IPS-15b (cell line): ENCODE data around the gene B3GNT8.
A peak's percentile ranks its signal among the peaks of the same experiment; 100 is the strongest.

Experiments used
- H3K27me3 ChIP-seq: one replicate; pipeline ENCODE4 v1.6.1; 2013; ENCODE audit warnings: low read length; ENCODE audit not compliant: control insufficient read depth, insufficient read depth
- H3K36me3 ChIP-seq: one replicate; pipeline ENCODE4 v1.6.1; 2013; ENCODE audit warnings: low read length; ENCODE audit not compliant: control insufficient read depth, insufficient read depth
- H3K4me1 ChIP-seq: one replicate; pipeline ENCODE4 v1.6.1; 2013; ENCODE audit warnings: mild to moderate bottlenecking, low read length; ENCODE audit not compliant: control insufficient read depth, insufficient read depth
- H3K4me3 ChIP-seq: one replicate; pipeline ENCODE4 v1.5.1; 2013; ENCODE audit warnings: low read depth, low read length
- H3K9ac ChIP-seq: one replicate; pipeline ENCODE4 v1.6.1; 2013; ENCODE audit warnings: low read depth, mild to moderate bottlenecking, low read length
- H3K9me3 ChIP-seq: one replicate; pipeline ENCODE4 v1.6.1; 2013; ENCODE audit warnings: mild to moderate bottlenecking, low read length; ENCODE audit not compliant: control insufficient read depth, insufficient read depth

B3GNT8 gene

GRCh38 chr19:41434450-41434849, 7.3 kb upstream of the B3GNT8 start:
- peaks cover 19% of the 10 kb centered on the region for H3K36me3 ChIP-seq
- no peaks in the 10 kb centered on the region for H3K27me3 ChIP-seq
- no peaks in the 10 kb centered on the region for H3K4me1 ChIP-seq
- H3K9ac ChIP-seq: no peak overlapping the region
- no peaks in the 10 kb centered on the region for H3K9me3 ChIP-seq
- no peak overlapping the region for H3K4me3 ChIP-seq

- Histone ChIP-seq H3K9ac (no peak overlapping the region), H3K9me3 (no peaks in the 10 kb centered on the region), H3K4me3 (no peak overlapping the region), H3K4me1 (no peaks in the 10 kb centered on the region), H3K36me3 (peaks cover 19% of the 10 kb centered on the region), H3K27me3 (no peaks in the 10 kb centered on the region)
Measured at GRCh38 chr19:41433171-41433570, 6.0 kb upstream of the B3GNT8 start.

- H3K9ac ChIP-seq: no peak overlapping the region
- H3K9me3 ChIP-seq: no peaks in the 10 kb centered on the region
Measured at GRCh38 chr19:41431426-41432386, 4.5 kb upstream of the B3GNT8 start.

GRCh38 chr19:41430922-41431321, 3.7 kb upstream of the B3GNT8 start:
- Histone ChIP-seq H3K9ac (no peak overlapping the region), H3K4me3 (no peak overlapping the region), H3K36me3 (peaks cover 22% of the 10 kb centered on the region), H3K4me1 (peaks cover 3% of the 10 kb centered on the region), H3K9me3 (no peaks in the 10 kb centered on the region), H3K27me3 (no peaks in the 10 kb centered on the region)

More at GRCh38 chr19:41431426-41432386, 4.5 kb upstream of the B3GNT8 start:
- Histone ChIP-seq H3K4me3 (no peak overlapping the region), H3K4me1 (peaks cover 3% of the 10 kb centered on the region), H3K36me3 (peaks cover 19% of the 10 kb centered on the region), H3K27me3 (no peaks in the 10 kb centered on the region)

DNA sequence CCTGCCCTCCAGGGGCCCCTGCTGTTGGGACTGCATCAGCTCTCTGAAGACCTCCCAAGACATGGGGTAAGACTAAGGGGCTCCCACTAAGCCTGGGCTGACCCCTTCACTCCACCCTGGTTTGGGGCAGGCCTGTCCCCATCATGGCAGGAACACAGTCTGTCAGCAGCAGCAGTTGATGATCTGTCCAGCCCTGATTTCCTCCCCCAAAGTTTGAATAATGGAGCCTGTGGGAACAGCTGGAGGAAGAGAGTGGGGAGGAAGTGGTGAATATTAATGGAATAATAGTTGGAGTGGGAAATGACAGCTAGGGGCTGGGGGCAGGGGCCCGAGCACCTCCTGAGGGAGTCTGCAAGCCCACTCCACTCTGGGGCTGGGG, 1.3 kb upstream of the B3GNT8 start:
- Histone ChIP-seq H3K9me3 (no peaks in the 10 kb centered on the region), H3K36me3 (peaks cover 31% of the 10 kb centered on the region), H3K9ac (no peak overlapping the region), H3K27me3 (no peaks in the 10 kb centered on the region), H3K4me1 (peaks cover 3% of the 10 kb centered on the region), H3K4me3 (peak overlapping the region; percentile 50)

DNA sequence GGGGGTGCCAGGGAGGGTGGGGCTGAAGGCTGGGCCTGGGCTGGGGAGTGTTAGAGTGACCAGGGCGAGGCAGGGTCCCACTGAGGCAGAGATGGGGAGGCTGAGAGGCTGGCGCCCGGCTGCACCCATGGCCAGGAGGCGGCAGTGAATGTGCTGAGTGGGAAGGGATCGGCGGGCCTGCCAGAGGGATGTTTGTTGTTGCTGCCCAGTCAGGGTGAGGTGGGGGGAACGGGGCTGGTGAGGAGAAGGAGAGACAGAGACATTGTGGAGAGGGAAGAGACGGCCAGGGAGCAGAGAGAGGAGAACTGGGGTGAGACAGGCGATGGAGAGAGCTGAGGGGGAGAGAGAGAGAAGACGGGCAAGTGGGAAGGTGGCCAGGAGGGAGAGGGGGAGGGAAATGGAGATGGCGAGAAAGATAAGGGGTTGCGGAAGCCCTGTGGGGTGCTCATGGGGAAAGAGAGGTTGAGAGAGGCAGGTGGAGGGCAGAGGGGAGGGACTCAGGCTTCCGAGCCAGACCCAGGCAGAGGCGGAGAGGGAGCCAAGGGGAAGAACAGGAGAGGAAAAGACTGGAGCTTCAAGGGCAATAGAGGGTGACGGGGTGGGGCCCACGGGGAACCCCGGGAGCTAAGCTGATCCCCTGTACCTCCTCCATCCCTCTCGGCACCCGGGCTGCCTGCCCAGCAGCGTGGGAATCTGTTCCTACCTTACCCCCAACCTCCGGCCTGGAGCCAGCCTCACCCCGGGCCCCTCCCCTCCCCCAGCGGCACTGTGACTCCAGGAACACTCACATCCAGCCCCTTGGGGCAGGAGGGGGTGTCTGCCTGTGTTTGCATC, 690 bp upstream of the B3GNT8 start:
- Histone ChIP-seq H3K9me3 (no peaks in the 10 kb centered on the region), H3K9ac (peak overlapping the region; percentile 29), H3K4me1 (peaks cover 3% of the 10 kb centered on the region), H3K27me3 (no peaks in the 10 kb centered on the region), H3K4me3 (peak overlapping the region; percentile 50), H3K36me3 (peaks cover 32% of the 10 kb centered on the region)

GRCh38 chr19:41426116-41426841, 895 bp downstream of the B3GNT8 start:
- H3K36me3 ChIP-seq: peaks cover 29% of the 10 kb centered on the region
- no peaks in the 10 kb centered on the region for H3K9me3 ChIP-seq
- peak overlapping the region; percentile 50 for H3K4me3 ChIP-seq
- H3K27me3 ChIP-seq: no peaks in the 10 kb centered on the region
- peak overlapping the region; percentile 77 for H3K9ac ChIP-seq
- peaks cover 3% of the 10 kb centered on the region for H3K4me1 ChIP-seq

DNA sequence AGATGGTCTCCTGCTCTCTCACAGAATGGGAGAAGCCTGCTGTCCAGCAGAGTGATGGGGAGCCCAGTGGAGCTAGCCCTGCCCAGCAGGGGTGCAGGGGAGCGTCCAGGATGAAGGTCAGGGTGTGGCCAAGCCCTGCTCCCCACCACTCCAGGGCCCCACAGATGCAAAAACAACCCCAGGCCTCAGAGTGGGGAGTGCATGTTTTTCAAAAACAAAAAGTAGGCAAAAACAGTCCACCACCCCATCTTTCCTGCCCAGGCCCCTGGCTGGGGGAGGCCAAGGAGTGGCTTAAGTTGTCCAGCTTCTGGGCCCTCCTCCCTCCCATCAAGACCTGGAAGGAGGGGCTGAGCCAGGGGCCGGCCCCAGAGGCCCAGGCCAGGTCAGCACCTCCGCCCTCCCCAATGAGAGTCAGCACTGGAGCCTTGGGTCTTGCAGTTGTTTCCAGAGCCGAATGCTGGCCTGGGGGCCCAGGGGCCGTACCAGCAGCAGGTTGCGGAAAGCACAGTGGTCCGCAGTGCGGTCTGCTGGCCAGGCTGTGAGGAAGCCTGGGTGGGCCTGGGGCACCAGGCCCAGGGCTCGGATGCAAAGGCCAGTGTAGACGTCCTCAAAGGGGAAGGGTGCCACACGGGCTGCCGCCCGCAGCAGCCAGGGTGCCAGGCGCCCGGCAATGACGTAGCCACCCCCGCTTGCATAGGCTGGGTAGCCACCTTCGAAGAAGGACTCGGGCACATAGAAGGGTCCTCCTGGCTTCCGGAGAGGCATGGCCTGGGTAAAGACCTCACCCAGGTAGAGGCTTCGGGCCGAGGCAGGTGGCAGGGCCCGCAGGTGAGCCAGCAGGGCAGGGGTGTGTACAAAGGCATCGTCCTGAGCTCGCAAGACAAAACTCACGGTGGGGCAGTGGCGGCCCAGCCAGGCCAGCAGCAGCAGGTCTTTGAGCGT, 1.7 kb downstream of the B3GNT8 start:
- Histone ChIP-seq H3K4me3 (no peak overlapping the region), H3K27me3 (no peaks in the 10 kb centered on the region), H3K9ac (no peak overlapping the region), H3K9me3 (no peaks in the 10 kb centered on the region), H3K4me1 (peaks cover 3% of the 10 kb centered on the region), H3K36me3 (peaks cover 26% of the 10 kb centered on the region)

DNA sequence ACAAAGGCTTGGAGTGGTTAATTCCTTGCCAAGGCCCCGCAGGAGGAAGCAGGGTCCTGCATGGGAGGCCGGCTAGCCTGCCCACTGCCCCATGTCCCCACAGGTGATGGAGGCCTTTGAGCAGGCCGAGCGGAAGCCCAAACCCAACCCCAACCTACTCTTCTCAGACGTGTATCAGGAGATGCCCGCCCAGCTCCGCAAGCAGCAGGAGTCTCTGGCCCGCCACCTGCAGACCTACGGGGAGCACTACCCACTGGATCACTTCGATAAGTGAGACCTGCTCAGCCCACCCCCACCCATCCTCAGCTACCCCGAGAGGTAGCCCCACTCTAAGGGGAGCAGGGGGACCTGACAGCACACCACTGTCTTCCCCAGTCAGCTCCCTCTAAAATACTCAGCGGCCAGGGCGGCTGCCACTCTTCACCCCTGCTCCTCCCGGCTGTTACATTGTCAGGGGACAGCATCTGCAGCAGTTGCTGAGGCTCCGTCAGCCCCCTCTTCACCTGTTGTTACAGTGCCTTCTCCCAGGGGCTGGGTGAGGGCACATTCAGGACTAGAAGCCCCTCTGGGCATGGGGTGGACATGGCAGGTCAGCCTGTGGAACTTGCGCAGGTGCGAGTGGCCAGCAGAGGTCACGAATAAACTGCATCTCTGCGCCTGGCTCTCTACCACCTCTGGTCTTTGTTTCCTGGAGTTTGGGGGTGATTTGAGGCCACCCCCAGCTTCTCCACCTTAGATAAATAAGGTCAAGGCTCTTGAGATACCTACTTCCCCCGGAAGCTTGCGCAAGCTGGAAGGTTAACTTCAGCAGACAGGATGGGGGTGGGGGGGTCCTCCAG, 2.6 kb downstream of the B3GNT8 start:
- H3K9me3 ChIP-seq: no peaks in the 10 kb centered on the region
- no peak overlapping the region for H3K9ac ChIP-seq
- H3K4me3 ChIP-seq: no peak overlapping the region
- H3K27me3 ChIP-seq: no peaks in the 10 kb centered on the region
- H3K4me1 ChIP-seq: peaks cover 3% of the 10 kb centered on the region
- H3K36me3 ChIP-seq: peaks cover 31% of the 10 kb centered on the region

DNA sequence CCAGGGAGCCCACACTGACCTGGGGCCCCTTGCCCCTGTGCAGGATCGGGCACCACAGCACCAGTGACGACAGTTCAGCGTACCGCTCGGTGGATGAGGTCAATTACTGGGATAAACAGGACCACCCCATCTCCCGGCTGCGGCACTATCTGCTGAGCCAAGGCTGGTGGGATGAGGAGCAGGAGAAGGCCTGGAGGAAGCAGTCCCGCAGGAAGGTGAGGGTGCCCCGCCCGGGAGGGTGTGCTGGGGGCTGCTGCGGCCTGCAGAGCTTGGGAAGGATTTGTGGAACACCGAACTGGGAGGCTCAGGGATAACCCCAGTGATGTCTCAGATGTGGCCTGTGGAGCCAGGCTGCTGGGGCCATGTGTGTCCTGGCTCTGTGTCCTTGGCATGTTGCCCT, 4.2 kb downstream of the B3GNT8 start:
- no peak overlapping the region for H3K4me3 ChIP-seq
- H3K27me3 ChIP-seq: no peaks in the 10 kb centered on the region
- H3K9me3 ChIP-seq: no peaks in the 10 kb centered on the region
- H3K36me3 ChIP-seq: peaks cover 34% of the 10 kb centered on the region
- no peak overlapping the region for H3K9ac ChIP-seq
- peaks cover 3% of the 10 kb centered on the region for H3K4me1 ChIP-seq
